Fibroblast of the aortic adventitia (primary cell): ENCODE measurements around the gene GRIK1. TPM values are rescaled to one million over a fixed set of nuclear protein-coding genes. Genes with fewer than 3 reads are reported as not detected.

Experiments used
- DNase-seq: peaks from one replicate; pipeline ENCODE4 v3.0.0-alpha.2; 2010; ENCODE audit warnings: low read depth
- H3K4me3 ChIP-seq: 2 replicates; pipeline ENCODE4 v1.5.1; 2011; ENCODE audit warnings: low read depth, mild to moderate bottlenecking, control low read depth, low read length, moderate library complexity
- CTCF ChIP-seq: IDR thresholded peaks from 2 replicates; pipeline ENCODE4 v1.5.1; 2011; ENCODE audit warnings: mild to moderate bottlenecking, low read length, control low read depth, inconsistent platforms; ENCODE audit not compliant: insufficient read depth
- total RNA-seq: library from RNA; depleted of rRNA; stranded (reverse); fragments of >200 nt; gene quantifications from 2 replicates; pipeline ENCODE4 v1.2.3, GENCODE V29; 2012; ENCODE audit warnings: low replicate concordance

Gene GRIK1
- total RNA-seq, 1 donor, result 0.81 TPM

DNA sequence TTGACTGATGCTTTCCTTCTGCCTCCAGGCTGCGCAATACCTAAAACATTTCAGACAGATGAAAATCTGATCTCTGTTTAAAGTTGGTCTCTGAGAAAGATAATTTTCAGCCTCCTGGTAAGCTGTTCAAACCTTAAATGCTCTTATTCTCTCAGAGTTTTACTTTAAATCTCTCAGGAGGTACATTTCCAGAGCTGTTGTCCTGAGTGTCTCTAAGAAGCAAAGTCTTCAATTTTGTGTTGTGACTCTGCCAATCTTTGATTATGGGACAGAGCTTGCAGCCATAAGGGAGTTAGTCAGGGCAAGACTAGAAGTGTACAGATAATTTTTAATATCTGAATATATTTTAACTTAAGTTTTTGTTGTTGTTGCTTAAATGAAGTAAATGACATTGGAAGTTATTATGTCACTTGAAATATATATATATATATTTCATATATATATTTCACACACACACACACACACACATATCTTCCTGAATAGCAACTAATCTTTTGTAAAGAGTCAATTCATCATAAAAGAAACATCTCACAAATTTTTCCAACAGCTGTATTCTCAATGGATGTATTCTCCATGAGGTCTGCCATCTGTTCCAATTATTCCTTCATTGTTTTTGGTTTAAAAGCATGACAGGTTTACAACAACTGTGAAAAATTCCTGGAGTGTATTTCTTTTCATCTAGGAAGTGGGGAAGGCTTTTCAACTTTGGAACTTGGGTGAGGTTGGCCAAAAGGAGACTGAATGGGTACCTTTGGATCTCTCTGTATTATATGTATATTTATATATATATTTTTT lies 381.7 kb downstream of the GRIK1 start:
- DNase-seq, result no peak
- no peak overlapping the region for H3K4me3 ChIP-seq
- no peak for TF ChIP-seq CTCF

DNA sequence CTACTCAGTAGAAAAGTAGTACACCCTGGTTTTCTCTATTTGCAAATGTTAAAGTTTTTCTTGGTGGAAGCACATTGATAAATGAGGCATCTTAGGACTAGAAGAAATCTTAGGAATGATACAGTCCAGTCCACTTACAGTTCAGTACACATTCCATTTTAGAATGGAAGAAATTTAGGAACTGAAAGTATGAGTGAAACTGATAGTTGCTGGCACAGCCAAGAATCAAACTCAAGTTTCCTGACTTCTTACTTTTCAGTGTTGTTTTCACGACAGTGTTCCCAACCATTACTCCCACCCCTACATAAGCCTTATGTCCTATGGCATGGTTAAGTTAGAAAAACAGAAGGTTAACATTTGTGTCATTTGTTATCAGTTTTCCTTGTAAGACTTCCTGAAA lies 382.6 kb downstream of the GRIK1 start:
- no peak for TF ChIP-seq CTCF
- H3K4me3 ChIP-seq, result no peak overlapping the region
- peak; percentile 16 for DNase-seq

GRCh38 chr21:29555601-29556000 lies 384.2 kb downstream of the GRIK1 start:
- no peak for TF ChIP-seq CTCF
- no peak overlapping the region for H3K4me3 ChIP-seq

DNA sequence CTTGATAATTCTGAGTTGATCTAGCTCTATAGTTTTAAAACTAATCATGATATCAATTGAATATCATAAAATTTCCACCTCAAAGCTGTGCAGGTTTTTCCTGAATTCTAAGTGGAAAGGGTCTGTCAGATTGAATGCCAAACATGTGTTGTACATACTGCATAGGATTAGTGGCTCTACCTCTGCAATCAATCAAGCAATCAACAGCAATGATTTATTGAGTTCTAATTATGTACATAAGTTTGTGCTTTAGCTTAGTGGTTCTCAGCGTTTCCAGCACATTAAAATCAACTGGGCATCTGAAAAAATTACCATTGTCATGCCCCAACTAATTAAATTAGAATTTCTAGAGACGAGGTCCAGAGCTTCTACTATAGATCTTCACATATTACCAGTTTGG lies 389.6 kb downstream of the GRIK1 start:
- no peak for DNase-seq
- no peak overlapping the region for H3K4me3 ChIP-seq
- no peak for TF ChIP-seq CTCF

More at GRCh38 chr21:29555601-29556000, 384.2 kb downstream of the GRIK1 start:
- no peak for DNase-seq

DNA sequence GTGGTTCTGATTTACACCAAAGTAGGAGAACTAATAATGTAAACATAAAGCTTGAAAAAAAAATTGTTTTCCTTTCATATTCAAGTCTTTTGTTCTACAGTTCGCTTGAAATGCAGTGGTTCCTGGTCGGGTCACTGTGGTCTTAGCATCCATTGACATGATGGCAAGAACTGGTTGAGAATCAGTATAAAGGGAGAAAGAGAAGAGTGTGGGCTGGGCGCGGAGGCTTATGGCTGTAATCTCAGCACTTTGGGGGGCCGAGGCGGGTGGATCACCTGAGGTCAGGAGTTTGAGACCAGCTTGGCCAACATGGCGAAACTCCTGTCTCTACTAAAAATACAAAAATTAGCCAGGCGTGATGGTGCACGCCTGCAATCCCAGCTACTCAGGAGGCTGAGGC lies 390.2 kb downstream of the GRIK1 start:
- DNase-seq, result no peak
- H3K4me3 ChIP-seq, result no peak overlapping the region
- no peak for TF ChIP-seq CTCF

GRCh38 chr21:29547998-29548397 lies 391.8 kb downstream of the GRIK1 start:
- DNase-seq, result no peak
- H3K4me3 ChIP-seq, result no peak overlapping the region
- TF ChIP-seq CTCF, result no peak

- DNase-seq, result no peak
- TF ChIP-seq CTCF, result no peak
- no peak overlapping the region for H3K4me3 ChIP-seq
Measured at GRCh38 chr21:29546071-29546470, 393.7 kb downstream of the GRIK1 start.
